C4-2B (cell line): Measurements from ENCODE around the gene MAP2.

ENCODE experiments used
- H3K27ac ChIP-seq: fragments of 450-650 bp; 2 replicates; pipeline ENCODE4 v1.5.1; 2017
- CTCF ChIP-seq: fragments of 450-650 bp; conservative IDR thresholded peaks from 2 replicates; pipeline ENCODE4 v1.5.1; 2017; ENCODE audit warnings: mild to moderate bottlenecking
- ZFX ChIP-seq: fragments of 450-650 bp; IDR thresholded peaks from 2 replicates; pipeline ENCODE4 v1.6.1; 2017

MAP2 gene

GRCh38 chr2:209463835-209464234 lies 40.0 kb downstream of the MAP2 start:
- TF ChIP-seq ZFX (no peak), CTCF (no peak)
- H3K27ac ChIP-seq = no peak overlapping the region

DNA sequence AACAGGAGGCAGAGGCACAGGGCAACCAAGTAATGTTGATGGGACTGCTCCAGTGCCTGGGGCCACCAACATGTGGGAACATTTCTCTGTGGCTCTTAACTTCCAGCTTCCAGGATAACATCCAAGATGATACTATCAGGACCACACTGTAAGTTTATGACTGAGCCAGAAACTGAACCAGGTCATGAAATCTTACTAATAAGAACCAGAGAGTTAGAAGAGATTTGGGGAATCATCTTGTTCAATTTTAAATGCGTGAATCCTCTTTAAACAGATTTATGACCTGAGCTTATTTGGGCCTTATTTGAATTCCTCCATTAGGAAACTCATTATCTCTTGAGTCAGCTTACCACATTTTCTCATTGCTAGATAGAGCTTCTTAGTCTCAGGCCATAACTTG lies 45.0 kb downstream of the MAP2 start:
- no peak overlapping the region for H3K27ac ChIP-seq
- TF ChIP-seq CTCF (no peak), ZFX (no peak)

- TF ChIP-seq ZFX (no peak), CTCF (no peak)
- no peak overlapping the region for H3K27ac ChIP-seq
These were observed 45.6 kb downstream of the MAP2 start for GRCh38 chr2:209469481-209469880.

GRCh38 chr2:209470466-209470865 lies 46.6 kb downstream of the MAP2 start:
- TF ChIP-seq ZFX (no peak), CTCF (no peak)
- no peak overlapping the region for H3K27ac ChIP-seq

DNA sequence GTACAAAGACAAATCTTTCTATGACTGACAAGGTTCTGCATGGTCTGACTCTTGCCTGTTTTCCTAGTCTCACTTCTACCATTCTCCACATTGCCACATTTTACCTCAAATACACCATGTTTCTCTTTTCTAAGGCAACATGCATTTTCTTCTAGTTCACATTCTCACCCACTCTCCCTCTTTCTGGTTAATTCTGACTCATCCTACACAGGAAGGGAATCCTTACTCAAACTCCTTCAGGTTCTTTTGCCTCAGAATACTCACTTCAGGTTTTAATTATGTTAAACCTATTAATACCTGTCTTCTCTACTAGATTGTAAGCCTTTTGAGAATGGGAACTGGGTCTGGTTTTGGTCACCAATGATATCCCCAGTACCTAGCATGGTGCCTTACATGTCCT lies 47.2 kb downstream of the MAP2 start:
- H3K27ac ChIP-seq = no peak overlapping the region
- TF ChIP-seq ZFX (no peak), CTCF (no peak)

- TF ChIP-seq ZFX (no peak), CTCF (no peak)
These were observed 48.4 kb downstream of the MAP2 start for GRCh38 chr2:209472112-209472832.

GRCh38 chr2:209472871-209473270 lies 49.0 kb downstream of the MAP2 start:
- TF ChIP-seq ZFX = no peak
- TF ChIP-seq CTCF = no peak
- no peak overlapping the region for H3K27ac ChIP-seq

More at GRCh38 chr2:209472112-209472832, 48.4 kb downstream of the MAP2 start:
- no peak overlapping the region for H3K27ac ChIP-seq
